Parathyroid adenoma (tissue), 2 donors: Measurements from ENCODE around the gene ALK.

Source experiments
- H2AFZ ChIP-seq: fragments of 300-600 bp; sonication (generic); one replicate; pipeline ENCODE4 v1.7.0; 2017; ENCODE audit warnings: antibody characterized with exemption, mild to moderate bottlenecking
- H3K27ac ChIP-seq: fragments of 300-600 bp; sonication (generic); one replicate; pipeline ENCODE4 v1.7.0; 2017
- H3K27me3 ChIP-seq: fragments of 300-600 bp; sonication (generic); one replicate; pipeline ENCODE4 v1.7.0; 2017; ENCODE audit warnings: low read length; ENCODE audit not compliant: control insufficient read depth, insufficient read depth
- H3K36me3 ChIP-seq: fragments of 300-600 bp; sonication (generic); one replicate; pipeline ENCODE4 v1.7.0; 2017; ENCODE audit warnings: low read length; ENCODE audit not compliant: control insufficient read depth, insufficient read depth
- H3K4me1 ChIP-seq: fragments of 300-600 bp; sonication (generic); one replicate; pipeline ENCODE4 v1.7.0; 2017; ENCODE audit warnings: control low read depth
- H3K4me2 ChIP-seq: fragments of 300-600 bp; sonication (generic); one replicate; pipeline ENCODE4 v1.7.0; 2017; ENCODE audit warnings: low read length
- H3K4me3 ChIP-seq: fragments of 300-600 bp; sonication (generic); one replicate; pipeline ENCODE4 v1.7.0; 2017; ENCODE audit warnings: low read depth, low read length
- H3K79me2 ChIP-seq: fragments of 300-600 bp; sonication (generic); one replicate; pipeline ENCODE4 v1.7.0; 2017; ENCODE audit warnings: control low read depth
- H3K9ac ChIP-seq: fragments of 300-600 bp; sonication (generic); one replicate; pipeline ENCODE4 v1.7.0; 2017; ENCODE audit warnings: mild to moderate bottlenecking
- H3K9me3 ChIP-seq: fragments of 300-600 bp; sonication (generic); one replicate; pipeline ENCODE4 v1.7.0; 2017; ENCODE audit warnings: low read length; ENCODE audit not compliant: control insufficient read depth
- TF ChIP-seq, protein P1 (sequence below): fragments of 300-600 bp; sonication (generic); IDR thresholded peaks from one replicate; pipeline ENCODE4 v1.7.0; 2017; ENCODE audit warnings: antibody characterized with exemption, mild to moderate bottlenecking
- donor health status: primary hyperparathyroidism.

The ALK gene

DNA sequence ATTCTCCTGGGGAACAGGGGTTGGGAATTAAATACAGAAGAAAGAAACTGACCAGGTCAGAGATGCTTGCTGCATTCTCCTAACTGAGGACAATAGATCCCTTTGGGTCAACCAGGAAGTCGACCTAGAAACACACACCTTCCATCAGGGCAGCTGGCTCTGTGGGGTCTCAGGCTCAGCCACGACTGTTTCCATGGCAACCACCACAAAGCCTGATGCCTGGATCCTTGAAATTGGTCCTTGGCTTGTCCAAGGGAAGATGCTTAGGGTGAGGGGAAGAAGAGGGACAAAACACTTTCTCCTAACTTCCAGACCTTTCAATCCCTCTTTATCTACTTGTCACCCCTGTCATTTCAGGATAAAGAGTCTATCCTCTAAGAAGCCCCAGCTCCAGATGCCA is 194.4 kb downstream of the ALK start:
- Histone ChIP-seq H3K9ac (no peak overlapping the region), H3K27me3 (no peaks in the 10 kb centered on the region), H3K79me2 (no peaks in the 10 kb centered on the region), H3K36me3 (no peaks in the 10 kb centered on the region), H2AFZ (no peak overlapping the region), H3K9me3 (no peaks in the 10 kb centered on the region), H3K4me3 (no peak overlapping the region), H3K4me1 (no peaks in the 10 kb centered on the region), H3K4me2 (no peak overlapping the region), H3K27ac (no peak overlapping the region)
- TF ChIP-seq, protein P1, sequence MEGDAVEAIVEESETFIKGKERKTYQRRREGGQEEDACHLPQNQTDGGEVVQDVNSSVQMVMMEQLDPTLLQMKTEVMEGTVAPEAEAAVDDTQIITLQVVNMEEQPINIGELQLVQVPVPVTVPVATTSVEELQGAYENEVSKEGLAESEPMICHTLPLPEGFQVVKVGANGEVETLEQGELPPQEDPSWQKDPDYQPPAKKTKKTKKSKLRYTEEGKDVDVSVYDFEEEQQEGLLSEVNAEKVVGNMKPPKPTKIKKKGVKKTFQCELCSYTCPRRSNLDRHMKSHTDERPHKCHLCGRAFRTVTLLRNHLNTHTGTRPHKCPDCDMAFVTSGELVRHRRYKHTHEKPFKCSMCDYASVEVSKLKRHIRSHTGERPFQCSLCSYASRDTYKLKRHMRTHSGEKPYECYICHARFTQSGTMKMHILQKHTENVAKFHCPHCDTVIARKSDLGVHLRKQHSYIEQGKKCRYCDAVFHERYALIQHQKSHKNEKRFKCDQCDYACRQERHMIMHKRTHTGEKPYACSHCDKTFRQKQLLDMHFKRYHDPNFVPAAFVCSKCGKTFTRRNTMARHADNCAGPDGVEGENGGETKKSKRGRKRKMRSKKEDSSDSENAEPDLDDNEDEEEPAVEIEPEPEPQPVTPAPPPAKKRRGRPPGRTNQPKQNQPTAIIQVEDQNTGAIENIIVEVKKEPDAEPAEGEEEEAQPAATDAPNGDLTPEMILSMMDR: no peak

DNA sequence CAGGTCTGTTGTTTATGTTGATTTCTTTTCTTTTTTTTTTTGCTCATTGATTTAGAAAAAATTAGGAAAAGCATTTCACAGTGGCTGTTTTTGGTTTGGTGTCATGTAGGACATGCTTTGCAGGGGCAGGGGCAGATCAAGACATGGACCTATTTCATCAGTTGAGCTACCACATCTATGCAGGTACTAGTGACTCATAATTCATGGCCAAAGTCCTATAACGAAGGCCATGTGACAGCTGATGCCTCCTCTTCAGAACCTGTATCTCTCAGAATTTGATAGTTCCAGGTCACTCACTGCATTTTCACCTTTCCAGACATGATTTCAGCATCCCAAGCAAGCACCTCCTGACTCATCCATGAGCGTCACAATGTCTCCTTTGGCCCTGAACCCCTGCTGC is 195.8 kb downstream of the ALK start:
- Histone ChIP-seq H3K4me1 (no peaks in the 10 kb centered on the region), H3K27me3 (no peaks in the 10 kb centered on the region), H3K36me3 (no peaks in the 10 kb centered on the region), H3K4me3 (no peak overlapping the region), H2AFZ (no peak overlapping the region), H3K79me2 (no peaks in the 10 kb centered on the region), H3K4me2 (no peak overlapping the region), H3K27ac (no peak overlapping the region), H3K9ac (no peak overlapping the region), H3K9me3 (no peaks in the 10 kb centered on the region)
- TF ChIP-seq, protein P1: no peak

GRCh38 chr2:29724282-29724681 is 197.1 kb downstream of the ALK start:
- no peak overlapping the region for H3K27ac ChIP-seq
- no peaks in the 10 kb centered on the region for H3K9me3 ChIP-seq
- TF ChIP-seq, protein P1: no peak

DNA sequence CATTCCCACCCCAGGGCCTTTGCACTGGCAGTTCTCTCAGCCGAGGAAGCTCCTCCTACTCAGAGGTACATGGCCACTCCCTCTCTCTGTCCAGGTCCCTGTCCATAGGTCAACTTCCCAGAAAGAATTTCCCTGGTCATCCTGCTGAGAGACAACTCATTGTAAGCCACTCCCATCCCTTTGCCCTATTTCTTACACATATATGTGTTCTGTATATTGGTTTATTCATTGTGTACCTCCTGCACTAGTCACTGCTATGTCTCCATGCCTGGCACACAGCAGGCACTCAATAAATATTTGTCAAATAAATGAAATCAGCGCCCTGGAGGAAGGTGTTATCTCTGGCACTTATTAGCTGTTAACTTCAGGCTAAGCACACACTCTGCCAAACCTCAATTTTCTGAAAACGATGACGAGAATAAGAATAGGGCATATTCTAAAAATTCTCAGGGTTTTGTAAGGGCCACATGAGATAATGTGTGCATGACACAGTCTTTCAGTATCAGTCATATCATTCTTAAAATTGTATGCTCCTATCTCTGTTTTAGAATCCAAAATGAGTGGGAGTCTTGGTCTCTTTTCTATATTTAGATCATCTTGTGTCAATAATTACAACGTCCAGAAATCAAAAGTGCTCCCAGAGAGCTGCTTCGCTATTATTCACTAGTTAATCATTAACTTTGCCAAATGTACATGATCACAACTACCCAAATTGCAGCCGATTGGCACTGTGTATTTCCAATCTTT is 198.0 kb downstream of the ALK start:
- Histone ChIP-seq H3K27me3 (no peaks in the 10 kb centered on the region), H3K4me3 (no peak overlapping the region), H3K36me3 (no peaks in the 10 kb centered on the region), H3K4me1 (no peaks in the 10 kb centered on the region), H3K9me3 (no peaks in the 10 kb centered on the region), H3K9ac (no peak overlapping the region), H3K27ac (no peak overlapping the region), H3K4me2 (no peak overlapping the region), H3K79me2 (no peaks in the 10 kb centered on the region), H2AFZ (no peak overlapping the region)
- TF ChIP-seq, protein P1: no peak

More at GRCh38 chr2:29724282-29724681, 197.1 kb downstream of the ALK start:
- Histone ChIP-seq H3K79me2 (no peaks in the 10 kb centered on the region), H3K9ac (no peak overlapping the region), H2AFZ (no peak overlapping the region), H3K36me3 (no peaks in the 10 kb centered on the region), H3K4me3 (no peak overlapping the region), H3K4me2 (no peak overlapping the region), H3K27me3 (no peaks in the 10 kb centered on the region), H3K4me1 (no peaks in the 10 kb centered on the region)

DNA sequence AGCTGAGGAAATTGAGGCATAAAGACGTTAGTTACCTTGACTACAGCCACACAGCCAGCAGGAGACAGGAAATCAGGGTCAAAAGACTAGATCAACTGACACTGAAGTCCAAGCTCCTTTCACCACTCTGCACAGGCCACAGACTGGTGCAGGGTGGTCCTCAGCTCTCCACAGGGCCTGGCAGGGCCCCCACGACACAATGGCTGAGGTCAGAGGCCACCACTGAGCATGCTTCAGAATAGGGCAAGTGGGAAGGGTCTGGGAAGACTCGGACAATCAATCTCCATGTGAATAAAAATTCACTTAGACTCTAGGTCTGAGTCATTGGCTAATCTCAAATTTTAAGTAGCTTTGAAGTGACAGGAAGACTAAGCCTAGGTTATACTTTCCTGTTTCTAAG is 201.7 kb downstream of the ALK start:
- Histone ChIP-seq H3K9me3 (no peaks in the 10 kb centered on the region), H3K27me3 (no peaks in the 10 kb centered on the region), H3K4me2 (no peak overlapping the region), H3K79me2 (no peaks in the 10 kb centered on the region), H3K36me3 (no peaks in the 10 kb centered on the region), H3K4me1 (no peaks in the 10 kb centered on the region), H3K9ac (no peak overlapping the region), H3K27ac (no peak overlapping the region), H2AFZ (no peak overlapping the region), H3K4me3 (no peak overlapping the region)
- TF ChIP-seq, protein P1: no peak
